ENCODE results near the gene TMEM42. TPM values are rescaled to one million over a fixed set of nuclear protein-coding genes. Genes with fewer than 3 reads are reported as not detected.

Gene TMEM42
- total RNA-seq (2022; extraction: Qiagen RNA extraction): 7.3 to 12.5 TPM (median 11.5 TPM) in 5 replicates

GRCh38 chr3:44861412-44862225 lies at the start of gene TMEM42:
Gene TMEM42 (plus strand): TSS chr3:44861912. CDS start chr3:44861925, 13 bp downstream.

DNA sequence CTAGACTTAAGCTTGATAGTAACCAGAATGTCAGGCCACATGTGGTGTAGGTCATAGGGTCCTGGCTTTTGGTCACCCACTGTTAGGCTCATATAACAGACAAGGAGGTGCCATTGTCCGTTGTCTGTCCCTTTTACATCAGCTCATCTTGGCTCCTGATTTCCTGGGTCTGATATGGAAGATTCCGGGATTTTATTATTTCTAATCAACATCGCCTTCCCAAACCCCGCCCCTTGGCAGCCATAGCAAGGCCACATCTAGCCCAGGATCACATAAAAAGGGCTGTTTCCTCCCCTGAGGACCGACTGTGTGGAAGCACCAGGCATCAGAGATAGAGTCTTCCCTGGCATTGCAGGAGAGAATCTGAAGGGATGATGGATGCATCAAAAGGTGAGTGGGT lies 12.6 kb downstream of the TMEM42 start, which contains the start of gene TGM4:
TSS of gene TGM4 (plus strand) at position 301 of the 400 bp plus-strand sequence. CDS start at position 372, 71 bp downstream.

Other genes starting within 250 kb of the TMEM42 start
- 1.4 to 2.1 TPM (median 1.6 TPM) in 5 replicates for gene ZNF197, start 236.9 kb upstream of the TMEM42 start, total RNA-seq (2022; extraction: Qiagen RNA extraction)
- 5.0 to 7.1 TPM (median 5.3 TPM) in 5 replicates for gene ZNF35, start 213.2 kb upstream of the TMEM42 start, total RNA-seq (2022; extraction: Qiagen RNA extraction)
- gene ZNF502, start 149.3 kb upstream of the TMEM42 start, total RNA-seq (2022; extraction: Qiagen RNA extraction): 1.6 to 2.3 TPM (median 1.6 TPM) in 5 replicates
- not detected in 5 replicates for gene ZNF501, start 132.3 kb upstream of the TMEM42 start, total RNA-seq (2022; extraction: Qiagen RNA extraction)
- gene KIAA1143, start 100.3 kb upstream of the TMEM42 start, total RNA-seq (2022; extraction: Qiagen RNA extraction): 9.7 to 16.8 TPM (median 13.9 TPM) in 5 replicates
- gene KIF15, start 100.1 kb upstream of the TMEM42 start, total RNA-seq (2022; extraction: Qiagen RNA extraction): 7.5 to 10.8 TPM (median 8.1 TPM) in 5 replicates
- gene TGM4, start 12.7 kb downstream of the TMEM42 start, total RNA-seq (2022; extraction: Qiagen RNA extraction): 0.07 to 0.30 TPM (median 0.14 TPM) in 5 replicates
- gene ZDHHC3, start 114.3 kb downstream of the TMEM42 start, total RNA-seq (2022; extraction: Qiagen RNA extraction): 40.4 to 42.6 TPM (median 42.4 TPM) in 5 replicates
- gene EXOSC7, start 114.3 kb downstream of the TMEM42 start, total RNA-seq (2022; extraction: Qiagen RNA extraction): 42.2 to 52.6 TPM (median 46.8 TPM) in 5 replicates
- gene CLEC3B, start 164.4 kb downstream of the TMEM42 start, total RNA-seq (2022; extraction: Qiagen RNA extraction): 0.27 TPM in 1 of 5 replicates, not detected in the others